Chondrocyte (in vitro differentiated cells): ENCODE results near the gene SHC3. TPM values are rescaled to one million over a fixed set of nuclear protein-coding genes. Genes with fewer than 3 reads are reported as not detected.

Experiments used
- DNase-seq: peaks from one replicate; pipeline ENCODE4 v3.0.0; 2021; ENCODE audit warnings: mixed read lengths, low spot score
- H3K27ac Mint-ChIP-seq: one replicate; pipeline ENCODE4 v1.8.0; 2021; ENCODE audit warnings: mild to moderate bottlenecking, moderate library complexity, mixed read lengths; ENCODE audit not compliant: unreplicated experiment
- H3K27me3 Mint-ChIP-seq: 2 replicates; pipeline ENCODE4 v1.8.0; 2021; ENCODE audit warnings: low read depth, mixed read lengths
- H3K36me3 Mint-ChIP-seq: 2 replicates; pipeline ENCODE4 v1.8.0; 2021; ENCODE audit warnings: low read depth, mixed read lengths
- H3K4me1 Mint-ChIP-seq: 2 replicates; pipeline ENCODE4 v1.8.0; 2021; ENCODE audit warnings: low read depth, mild to moderate bottlenecking, mixed read lengths
- H3K4me3 Mint-ChIP-seq: one replicate; pipeline ENCODE4 v1.8.0; 2021; ENCODE audit warnings: mild to moderate bottlenecking, moderate library complexity, mixed read lengths; ENCODE audit not compliant: unreplicated experiment
- H3K9me3 Mint-ChIP-seq: 2 replicates; pipeline ENCODE4 v1.8.0; 2021; ENCODE audit warnings: low read depth, mixed read lengths
- total RNA-seq: library from RNA; stranded (reverse); gene quantifications from 3 replicates; pipeline ENCODE4 v1.2.1, GENCODE V29; 2021
- TF ChIP-seq, protein P1 (sequence below): fragments of 200-600 bp; sonication (generic); IDR thresholded peaks from 2 replicates; pipeline ENCODE4 v1.5.0; 2021; ENCODE audit warnings: antibody characterized with exemption, mild to moderate bottlenecking, moderate library complexity

SHC3 gene
- total RNA-seq, 1 donor from 2014 or later, result 0.30 TPM

DNA sequence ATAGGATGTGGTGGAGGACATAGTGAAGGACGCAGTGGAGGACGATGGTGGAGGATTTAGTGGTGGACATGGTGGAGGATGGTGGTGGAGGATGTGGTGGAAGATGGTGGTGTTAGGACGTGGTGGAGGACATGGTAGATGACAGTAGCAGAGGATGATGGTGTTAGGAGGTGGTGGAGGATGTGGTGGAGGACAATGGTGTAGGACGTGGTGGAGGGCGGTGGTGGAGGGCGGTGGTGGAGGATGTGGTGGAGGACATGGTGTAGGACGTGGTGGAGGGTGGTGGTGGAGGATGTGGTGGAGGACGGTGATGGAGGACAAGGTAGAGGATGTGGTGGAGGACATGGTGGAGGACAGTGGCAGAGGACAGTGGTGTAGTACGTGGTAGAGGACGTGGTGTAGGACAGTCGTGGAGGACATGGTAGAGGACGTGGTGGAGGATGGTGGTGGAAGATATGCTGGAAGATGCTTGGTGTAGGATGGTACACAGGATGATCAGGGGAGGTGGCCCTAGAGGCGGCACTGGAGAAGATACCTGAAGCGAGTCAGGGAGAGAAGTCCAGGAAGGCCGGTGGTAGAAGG lies 118.6 kb downstream of the SHC3 start:
- H3K4me3 Mint-ChIP-seq, result no peak overlapping the region
- no peak for DNase-seq
- no peaks in the 10 kb centered on the region for H3K36me3 Mint-ChIP-seq
- H3K27ac Mint-ChIP-seq, result no peak overlapping the region
- no peaks in the 10 kb centered on the region for H3K9me3 Mint-ChIP-seq
- no peaks in the 10 kb centered on the region for H3K27me3 Mint-ChIP-seq
- TF ChIP-seq, protein P1, sequence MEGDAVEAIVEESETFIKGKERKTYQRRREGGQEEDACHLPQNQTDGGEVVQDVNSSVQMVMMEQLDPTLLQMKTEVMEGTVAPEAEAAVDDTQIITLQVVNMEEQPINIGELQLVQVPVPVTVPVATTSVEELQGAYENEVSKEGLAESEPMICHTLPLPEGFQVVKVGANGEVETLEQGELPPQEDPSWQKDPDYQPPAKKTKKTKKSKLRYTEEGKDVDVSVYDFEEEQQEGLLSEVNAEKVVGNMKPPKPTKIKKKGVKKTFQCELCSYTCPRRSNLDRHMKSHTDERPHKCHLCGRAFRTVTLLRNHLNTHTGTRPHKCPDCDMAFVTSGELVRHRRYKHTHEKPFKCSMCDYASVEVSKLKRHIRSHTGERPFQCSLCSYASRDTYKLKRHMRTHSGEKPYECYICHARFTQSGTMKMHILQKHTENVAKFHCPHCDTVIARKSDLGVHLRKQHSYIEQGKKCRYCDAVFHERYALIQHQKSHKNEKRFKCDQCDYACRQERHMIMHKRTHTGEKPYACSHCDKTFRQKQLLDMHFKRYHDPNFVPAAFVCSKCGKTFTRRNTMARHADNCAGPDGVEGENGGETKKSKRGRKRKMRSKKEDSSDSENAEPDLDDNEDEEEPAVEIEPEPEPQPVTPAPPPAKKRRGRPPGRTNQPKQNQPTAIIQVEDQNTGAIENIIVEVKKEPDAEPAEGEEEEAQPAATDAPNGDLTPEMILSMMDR, result no peak
- no peaks in the 10 kb centered on the region for H3K4me1 Mint-ChIP-seq

DNA sequence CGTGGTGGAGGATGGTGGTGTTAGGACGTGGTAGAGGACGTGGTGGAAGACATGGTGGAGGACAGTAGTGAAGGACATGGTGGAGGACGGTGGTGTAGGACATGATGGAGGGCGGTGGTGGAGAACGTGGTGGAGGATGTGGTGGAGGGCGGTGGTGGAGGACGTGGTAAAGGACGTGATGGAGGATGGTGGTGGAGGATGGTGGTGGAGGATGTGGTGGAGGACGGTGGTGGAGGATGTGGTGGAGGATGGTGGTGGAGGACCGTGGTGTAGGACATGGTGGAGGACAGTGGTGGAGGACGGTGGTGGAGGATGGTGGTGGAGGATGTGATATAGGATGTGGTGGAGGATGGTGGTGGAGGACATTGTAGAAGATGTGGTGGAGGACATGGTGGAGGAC lies 119.7 kb downstream of the SHC3 start:
- Mint-ChIP-seq H3K36me3 (no peaks in the 10 kb centered on the region), H3K9me3 (no peaks in the 10 kb centered on the region), H3K27ac (no peak overlapping the region), H3K27me3 (no peaks in the 10 kb centered on the region), H3K4me3 (no peak overlapping the region), H3K4me1 (no peaks in the 10 kb centered on the region)
- no peak for DNase-seq
- TF ChIP-seq, protein P1, result no peak

DNA sequence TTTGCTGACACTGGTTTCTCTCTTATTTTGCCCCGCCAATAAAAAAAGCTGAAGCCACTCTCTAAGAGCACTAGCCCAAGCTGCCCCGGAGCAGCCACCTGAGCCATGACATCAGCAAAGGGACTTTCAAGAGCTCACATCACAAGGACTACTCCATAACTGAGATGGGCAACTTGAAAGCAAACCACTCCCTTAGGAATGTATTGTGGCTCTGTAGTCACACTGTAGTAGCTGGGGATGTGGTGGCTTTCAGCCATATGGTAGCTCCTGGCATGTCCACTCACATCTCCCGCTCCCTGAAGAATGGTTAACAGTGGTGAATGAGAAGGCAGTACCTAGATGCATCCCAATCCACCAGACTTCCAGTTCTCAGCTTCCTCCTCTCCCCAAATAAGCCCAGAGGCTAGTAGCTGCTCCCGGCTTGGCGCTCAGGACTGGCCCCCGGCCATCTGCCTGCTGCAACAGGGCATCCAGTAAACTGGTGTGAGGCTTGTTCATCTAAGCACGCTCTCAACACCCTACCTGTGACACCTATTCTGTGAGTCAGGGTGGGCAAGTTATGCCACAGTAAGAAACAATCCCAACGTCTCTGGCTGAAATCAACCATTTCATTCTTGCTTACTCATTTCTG lies 123.6 kb downstream of the SHC3 start:
- Mint-ChIP-seq H3K4me1 (no peaks in the 10 kb centered on the region), H3K27ac (no peak overlapping the region), H3K4me3 (no peak overlapping the region), H3K27me3 (no peaks in the 10 kb centered on the region), H3K9me3 (no peaks in the 10 kb centered on the region), H3K36me3 (no peaks in the 10 kb centered on the region)
- DNase-seq, result no peak
- TF ChIP-seq, protein P1, result no peak

DNA sequence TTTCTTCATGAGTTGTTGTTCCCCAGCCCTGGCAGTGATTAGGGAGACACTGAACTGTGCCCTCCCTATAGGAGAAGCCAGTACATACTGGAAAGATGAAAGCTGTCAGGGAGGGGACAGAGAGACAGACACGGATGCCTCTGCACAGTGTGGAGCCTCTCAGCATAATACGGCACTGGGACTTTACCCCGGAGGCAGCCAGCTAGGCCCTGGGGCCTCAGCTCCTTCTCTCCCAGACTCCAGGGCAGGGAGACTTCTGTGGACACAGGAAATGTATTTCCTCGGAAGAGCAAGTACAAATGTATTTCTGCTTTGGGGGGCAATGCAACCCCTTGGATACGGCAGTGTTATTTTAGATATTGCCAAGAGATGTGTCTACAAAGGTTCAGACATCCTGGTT lies 125.3 kb downstream of the SHC3 start:
- Mint-ChIP-seq H3K36me3 (no peaks in the 10 kb centered on the region), H3K27ac (no peak overlapping the region), H3K4me3 (no peak overlapping the region), H3K4me1 (no peaks in the 10 kb centered on the region), H3K27me3 (no peaks in the 10 kb centered on the region), H3K9me3 (no peaks in the 10 kb centered on the region)
- DNase-seq, result no peak
- TF ChIP-seq, protein P1, result no peak

GRCh38 chr9:89052470-89053097 lies 126.0 kb downstream of the SHC3 start:
- no peak for DNase-seq
- TF ChIP-seq, protein P1, result no peak
- H3K4me3 Mint-ChIP-seq, result no peak overlapping the region
- H3K4me1 Mint-ChIP-seq, result no peaks in the 10 kb centered on the region
- no peaks in the 10 kb centered on the region for H3K36me3 Mint-ChIP-seq
- H3K27ac Mint-ChIP-seq, result no peak overlapping the region
- H3K27me3 Mint-ChIP-seq, result no peaks in the 10 kb centered on the region
- no peaks in the 10 kb centered on the region for H3K9me3 Mint-ChIP-seq
